Myocyte (in vitro differentiated cells): Measurements from ENCODE around the gene DNM3. TPM values are rescaled to one million over a fixed set of nuclear protein-coding genes. Genes with fewer than 3 reads are reported as not detected.

ENCODE experiments used
- DNase-seq: peaks from one replicate; pipeline ENCODE4 v3.0.0-alpha.2; 2012; ENCODE audit warnings: low read depth
- total RNA-seq: library from RNA; depleted of rRNA; stranded (reverse); fragments of >200 nt; gene quantifications from 2 replicates; pipeline ENCODE4 v1.2.3, GENCODE V29; 2014

Gene DNM3
- total RNA-seq, 1 donor from 2014 or later, result 0.62 TPM

DNA sequence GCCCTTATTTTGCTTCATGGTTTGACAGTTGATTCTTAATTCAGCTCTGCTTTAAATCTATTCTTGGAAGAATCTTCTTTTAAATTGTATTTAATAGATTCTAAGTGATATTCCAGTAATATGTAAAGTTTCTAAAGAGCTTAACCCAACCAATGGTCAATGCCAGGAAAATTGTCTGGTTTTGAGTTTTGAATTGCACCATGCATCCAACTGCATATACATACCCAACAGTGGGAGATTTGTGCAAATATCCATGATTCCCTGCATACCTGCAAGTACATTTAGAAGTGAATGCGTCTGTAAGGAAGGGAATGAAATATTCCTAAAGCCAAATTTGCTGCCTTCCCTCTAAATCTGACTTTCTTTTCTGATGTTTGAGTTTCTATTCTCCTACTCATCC is 543.4 kb downstream of the DNM3 start:
- DNase-seq, result no peak

DNA sequence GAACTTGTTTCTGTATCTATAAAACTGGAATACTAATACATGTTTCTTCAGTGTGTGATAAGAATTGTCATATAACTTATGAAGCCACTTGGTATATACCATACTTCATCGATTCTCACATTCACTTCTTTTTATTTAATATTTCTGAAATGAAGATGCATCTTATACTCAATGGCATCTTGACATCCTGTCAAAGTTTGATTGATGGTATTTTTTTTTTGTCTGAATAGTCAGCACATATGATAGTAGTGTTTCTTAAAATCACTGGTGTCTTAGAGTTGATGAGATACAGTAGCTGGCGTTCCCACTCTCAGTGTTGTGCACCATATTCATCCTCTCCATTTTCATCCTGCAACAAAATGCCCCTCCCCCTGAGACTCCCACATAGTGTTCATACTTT is 544.7 kb downstream of the DNM3 start:
- DNase-seq, result no peak

DNA sequence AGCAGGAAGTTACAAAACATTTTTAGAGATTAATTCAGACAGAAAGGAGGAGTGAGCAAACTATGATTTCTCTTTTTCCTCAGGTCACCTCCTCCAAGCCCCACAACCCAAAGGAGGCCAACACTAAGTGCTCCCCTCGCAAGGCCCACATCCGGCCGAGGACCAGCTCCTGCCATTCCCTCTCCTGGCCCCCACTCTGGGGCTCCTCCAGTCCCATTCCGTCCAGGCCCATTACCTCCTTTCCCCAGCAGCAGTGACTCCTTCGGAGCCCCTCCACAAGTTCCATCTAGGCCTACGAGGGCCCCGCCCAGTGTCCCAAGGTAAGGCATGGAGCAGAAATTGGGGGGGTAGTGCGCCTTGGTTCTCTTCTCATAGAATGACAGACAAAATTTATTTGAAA is 547.2 kb downstream of the DNM3 start:
- no peak for DNase-seq

DNA sequence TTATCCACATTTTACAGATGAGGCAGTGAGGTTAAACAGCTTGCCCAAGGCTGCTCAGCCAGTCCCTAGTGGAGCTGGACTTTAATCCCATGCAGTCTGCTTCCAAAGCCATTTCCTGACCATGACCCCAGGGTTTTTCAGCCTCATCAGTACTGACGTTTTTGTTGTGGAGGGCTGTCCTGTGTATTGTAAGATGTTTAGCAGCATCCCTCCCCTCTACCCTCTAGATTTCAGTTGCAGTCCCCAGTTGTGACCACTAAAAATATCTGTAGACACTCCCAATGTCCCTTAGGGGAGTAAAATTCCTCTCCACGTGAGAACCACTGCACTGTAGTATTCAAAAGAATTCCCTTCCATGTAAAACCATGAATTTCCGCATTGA is 549.0 kb downstream of the DNM3 start:
- DNase-seq, result no peak

DNA sequence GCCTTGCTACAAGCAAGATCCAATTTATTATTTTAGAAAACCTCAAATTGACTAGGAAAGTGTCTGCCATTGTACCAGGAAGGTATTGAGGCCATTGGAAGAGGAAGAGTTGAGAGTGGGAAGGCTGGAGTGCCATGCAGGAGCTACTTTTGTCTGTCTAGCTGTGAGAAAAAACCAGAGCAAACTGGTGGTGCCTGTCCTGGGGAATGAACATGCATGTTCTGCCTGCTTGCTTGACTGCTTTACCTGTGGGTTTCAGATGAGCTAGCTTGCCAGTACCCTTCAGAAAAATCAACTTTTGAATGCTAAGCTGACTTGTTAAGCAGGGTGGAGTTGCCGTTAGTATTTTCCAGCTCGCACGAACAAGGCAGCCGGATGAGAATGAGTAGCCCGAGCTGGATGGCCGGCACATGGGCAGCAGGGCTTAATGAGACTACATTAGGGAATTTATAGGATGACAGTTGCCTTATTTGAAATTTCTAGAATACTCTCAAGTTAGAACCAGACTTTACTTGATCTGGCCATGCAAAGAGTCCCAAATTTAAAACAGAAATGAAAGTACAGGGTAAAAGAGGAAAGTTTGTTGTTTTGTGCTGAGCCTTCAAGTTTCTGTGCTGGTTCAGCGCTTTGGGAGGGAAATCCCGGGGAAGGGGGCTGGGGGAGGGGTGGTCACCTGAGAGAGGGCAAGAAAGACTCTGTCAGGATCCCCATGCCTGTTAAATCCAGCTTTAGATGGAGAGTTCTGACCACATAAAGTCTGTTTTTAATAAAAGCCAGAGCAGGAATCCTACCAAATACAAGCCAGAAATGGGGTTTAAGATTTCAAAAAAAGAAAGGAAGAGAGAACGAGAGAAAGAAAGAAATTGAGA is 549.6 kb downstream of the DNM3 start:
- DNase-seq, result peak; percentile 38

DNA sequence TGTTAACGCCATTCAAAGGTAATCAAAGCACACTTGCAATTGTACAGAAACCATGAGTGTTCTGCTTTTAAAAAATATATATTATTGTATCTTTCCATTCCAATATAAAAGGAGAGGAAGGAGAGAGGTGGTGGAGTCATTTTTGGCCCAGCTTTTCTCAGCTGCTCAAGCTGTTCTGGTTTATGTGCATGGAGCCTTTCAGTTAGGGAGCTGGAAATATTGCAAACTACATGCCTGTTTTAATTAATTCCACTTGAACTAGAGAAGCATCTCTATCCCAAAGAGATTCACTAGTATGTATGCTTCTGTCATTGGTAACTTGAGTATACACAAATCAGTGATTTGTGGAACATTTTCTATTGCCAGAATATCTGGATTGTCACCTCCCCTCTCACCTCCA is 550.7 kb downstream of the DNM3 start:
- no peak for DNase-seq

DNA sequence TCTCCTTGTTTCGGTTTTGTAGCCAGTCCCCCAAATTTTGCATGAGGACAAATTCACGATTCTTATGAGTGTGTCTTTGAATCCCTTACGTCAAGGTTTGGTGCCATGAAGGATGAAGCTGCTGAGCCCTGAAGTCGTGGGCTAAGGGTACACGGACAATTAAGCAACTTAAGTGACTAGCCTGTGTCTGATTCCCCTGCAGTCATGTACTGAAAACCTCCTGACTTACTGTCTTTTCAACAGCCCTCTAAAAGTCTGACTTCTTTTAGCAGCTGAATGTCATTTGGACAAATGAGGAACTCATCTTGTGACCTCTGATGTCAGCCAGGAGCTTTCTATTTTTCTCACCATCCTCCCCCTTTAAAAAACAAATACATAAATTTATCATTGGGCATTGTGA is 552.1 kb downstream of the DNM3 start:
- peak; percentile 63 for DNase-seq

DNA sequence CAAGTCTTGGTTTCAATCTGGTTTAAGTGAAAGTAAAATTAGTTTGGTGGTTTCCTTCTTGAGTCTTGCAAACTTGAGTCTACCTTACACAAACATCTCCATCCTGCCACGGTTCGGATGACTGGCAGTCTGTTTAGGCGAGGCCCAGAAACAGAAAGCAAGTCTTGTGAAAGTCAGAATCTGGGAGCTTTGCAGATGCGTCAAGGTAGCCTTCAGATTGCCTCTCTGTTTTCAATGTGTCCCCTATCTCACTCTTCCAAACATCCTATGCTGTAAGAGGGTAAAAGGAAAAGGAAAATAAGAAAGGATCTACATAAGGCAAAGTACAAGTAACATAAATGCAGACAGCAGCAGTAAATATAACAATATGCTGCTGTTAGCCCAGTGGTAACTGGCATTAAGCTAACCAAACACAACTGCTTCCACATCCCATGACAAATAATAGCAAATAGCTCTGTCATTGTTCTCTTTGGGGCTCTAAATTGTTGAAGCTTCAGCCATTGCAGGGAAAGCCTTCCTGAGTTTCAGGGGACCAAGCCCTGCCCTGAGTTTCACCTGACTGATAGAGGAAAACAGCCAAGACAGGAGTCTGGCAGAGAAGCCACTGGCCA is 552.9 kb downstream of the DNM3 start:
- DNase-seq, result no peak

DNA sequence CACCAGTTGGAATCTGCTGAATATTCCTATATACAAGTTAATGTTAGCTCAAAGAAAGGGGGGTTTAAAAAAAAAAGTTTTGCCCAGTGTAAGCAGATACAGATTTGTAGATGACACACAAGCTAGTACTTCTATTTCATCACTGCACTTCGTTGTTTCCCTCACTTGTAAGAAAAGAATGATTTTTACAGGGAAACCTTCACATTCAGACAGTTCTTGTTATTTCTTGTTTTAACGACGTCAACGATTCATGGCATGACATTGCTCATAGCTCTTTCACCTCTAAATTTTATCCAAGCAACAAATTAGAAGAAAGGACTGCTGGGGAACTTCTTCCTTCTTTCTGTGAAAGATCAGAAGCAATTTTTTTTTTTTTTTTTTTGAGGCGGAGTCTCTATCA is 553.5 kb downstream of the DNM3 start:
- no peak for DNase-seq

DNA sequence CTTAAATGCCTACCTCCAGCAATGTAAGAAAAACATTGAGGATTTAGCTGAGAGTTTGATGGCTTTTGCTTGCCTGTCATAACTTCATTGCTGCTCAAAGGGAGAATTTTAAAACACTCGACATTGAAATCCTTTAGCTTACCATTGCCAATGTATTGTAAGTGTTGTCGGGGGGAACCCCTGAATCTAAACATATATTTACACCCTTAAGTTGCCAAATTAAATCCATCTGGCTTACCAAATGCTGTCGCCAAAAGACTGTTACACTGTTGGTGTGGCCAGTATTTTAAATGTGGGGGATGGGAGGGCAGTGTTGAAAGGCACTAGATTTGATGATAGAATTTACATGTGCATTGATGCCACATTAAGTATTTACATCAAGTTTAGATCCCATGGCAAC is 554.3 kb downstream of the DNM3 start:
- DNase-seq, result no peak

DNA sequence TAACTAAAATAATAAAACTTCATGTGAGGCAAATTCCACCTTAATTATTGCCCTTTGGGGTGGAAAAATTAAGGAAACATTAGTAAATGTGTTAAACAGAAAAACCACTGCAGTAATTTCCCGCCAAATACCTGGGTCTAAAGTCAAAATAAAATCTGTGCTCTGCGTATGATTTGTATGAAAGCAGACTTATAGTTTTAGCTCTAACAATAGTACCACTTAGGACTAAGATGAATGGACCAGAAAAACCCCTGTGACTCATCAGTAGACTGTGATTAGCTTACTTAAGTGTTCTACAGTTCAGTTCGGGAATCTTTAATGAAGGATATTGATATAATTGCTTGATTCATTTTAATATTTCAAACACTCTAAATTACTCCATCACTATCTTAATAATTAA is 555.9 kb downstream of the DNM3 start:
- DNase-seq, result no peak

DNA sequence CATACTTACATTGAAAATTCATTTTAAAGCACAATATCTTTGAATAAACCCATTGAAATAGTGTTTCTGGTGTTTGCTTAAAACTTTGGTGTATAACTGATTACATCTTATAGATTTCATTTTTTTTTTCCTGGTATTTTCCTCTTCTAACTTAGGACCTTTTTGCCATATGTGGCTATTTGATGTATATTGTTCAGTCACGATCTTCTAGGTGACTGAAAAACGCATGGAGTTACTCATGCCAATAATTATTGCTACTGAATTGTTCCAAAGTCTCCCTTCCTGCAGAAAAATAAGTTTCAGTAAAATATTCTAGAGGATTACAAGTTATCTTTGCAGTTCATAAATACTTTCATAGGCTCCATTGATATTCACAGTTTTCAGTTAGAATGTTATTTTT is 556.3 kb downstream of the DNM3 start:
- no peak for DNase-seq

DNA sequence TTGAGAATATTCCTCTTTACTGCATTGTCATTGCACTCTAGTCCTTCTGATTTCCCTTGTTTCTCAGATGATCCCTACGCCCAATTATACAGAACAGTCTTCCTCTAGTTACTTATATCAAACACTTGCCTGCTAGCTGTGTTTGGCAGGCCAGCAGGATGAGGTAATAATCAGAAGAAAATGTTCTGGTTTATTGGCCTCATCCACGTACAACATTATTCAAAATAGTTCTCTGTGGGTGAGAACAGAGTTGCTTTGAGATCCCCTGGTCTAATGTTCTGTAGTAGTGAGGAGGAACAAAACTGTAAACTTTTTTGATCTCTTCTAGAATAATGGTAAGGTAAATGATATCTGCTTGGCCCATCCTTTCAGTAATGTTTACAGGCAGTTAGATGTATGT is 556.9 kb downstream of the DNM3 start:
- DNase-seq, result no peak

DNA sequence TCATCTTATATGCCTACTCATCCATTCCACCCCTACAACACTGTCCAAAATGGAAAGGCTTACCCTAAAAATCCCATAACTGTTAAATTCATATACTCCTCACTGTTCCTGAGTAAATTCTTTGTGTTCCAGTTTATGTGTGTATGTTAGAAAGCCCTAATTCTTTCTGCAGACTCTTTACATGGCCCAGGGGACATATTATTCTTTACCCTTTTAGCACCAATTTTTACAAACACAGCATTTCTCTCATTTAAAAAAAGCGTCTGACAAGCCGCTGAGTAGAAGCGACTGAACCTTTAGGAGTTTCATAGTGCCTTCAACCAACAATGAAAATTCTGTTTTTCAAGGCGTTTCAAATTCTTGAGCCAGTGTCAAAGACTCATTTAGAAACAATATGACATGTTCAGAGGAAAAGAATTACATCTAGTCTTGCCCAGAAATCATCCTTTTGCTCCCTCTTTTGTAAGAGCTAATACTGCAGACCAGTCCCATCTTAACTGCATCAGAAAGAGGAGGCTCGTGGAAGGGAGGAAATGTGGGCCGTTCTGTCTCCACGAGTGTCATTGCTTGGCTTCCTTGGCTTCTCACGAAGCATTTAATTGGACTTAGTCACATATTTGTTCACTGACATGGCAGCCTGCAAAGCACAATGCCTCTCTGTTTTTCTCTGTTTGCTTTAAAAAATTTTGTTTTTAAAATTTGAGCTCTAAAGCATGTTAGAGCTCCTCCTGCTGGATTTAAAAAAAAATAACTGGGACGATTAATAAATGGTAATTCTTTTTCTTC is 557.9 kb downstream of the DNM3 start:
- peak; percentile 87 for DNase-seq

DNA sequence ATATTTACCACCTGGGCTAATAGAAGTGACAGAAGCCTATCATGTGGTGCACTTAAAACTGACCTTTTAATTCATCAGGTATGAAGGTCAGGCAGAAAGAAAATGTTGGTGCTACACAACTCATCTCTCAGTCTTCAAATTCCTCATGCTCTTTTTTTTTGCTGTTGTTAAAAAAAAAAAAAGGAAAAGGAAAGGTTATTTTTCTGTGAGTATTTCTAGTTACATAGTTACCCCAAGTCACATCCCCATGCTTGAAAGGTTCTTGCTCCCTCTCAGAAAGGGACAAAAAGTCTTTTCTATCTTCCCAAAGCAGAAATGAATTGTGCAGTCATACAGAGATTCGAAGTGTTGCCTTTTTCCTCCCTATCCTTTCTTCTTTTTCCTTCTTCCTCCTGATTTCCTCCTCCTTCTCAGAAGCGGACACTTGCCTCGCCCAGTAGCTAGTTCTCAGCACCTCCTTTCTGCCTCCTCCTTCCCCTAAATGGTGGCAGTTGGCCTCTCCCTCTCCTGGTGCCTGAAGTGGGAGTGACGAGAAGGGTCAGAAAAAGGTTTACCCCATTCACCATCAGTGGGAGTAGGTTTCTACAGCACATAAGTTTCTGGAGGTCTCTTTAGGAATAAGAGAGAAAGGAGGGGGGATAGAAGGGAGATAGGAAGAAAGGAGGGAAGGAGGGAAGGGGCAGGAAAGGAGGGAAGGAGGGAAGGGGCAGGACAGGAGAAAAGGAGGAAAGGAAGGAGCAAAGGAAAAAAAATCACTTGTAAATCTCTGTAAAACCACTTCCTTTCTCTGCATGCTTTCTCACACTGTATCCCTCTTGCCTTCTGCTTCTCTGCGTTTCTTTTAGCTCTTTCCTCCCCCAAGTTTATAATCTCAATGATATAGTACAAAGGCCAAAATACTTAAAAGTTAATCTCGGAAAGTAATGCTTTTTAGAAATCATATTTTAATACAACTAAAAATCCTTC is 558.7 kb downstream of the DNM3 start:
- DNase-seq, result no peak

DNA sequence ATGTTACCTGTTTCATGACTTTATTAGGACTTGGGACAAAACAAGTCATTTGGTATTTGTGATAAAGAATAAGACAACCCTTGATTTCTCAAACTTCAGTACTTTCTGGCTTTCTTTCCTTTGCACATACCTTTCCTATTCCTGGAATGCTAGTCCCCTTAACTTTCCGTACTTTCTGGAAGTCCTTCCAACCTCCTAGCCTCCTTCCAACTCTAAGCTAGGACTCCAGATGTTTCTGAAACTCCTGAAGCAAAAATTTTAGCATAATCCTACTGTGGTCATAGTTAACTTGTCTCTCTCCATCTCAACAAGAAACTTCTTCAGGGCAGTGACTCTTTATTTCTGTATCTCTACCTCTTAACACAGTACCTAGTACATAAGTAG is 559.4 kb downstream of the DNM3 start:
- DNase-seq, result no peak

DNA sequence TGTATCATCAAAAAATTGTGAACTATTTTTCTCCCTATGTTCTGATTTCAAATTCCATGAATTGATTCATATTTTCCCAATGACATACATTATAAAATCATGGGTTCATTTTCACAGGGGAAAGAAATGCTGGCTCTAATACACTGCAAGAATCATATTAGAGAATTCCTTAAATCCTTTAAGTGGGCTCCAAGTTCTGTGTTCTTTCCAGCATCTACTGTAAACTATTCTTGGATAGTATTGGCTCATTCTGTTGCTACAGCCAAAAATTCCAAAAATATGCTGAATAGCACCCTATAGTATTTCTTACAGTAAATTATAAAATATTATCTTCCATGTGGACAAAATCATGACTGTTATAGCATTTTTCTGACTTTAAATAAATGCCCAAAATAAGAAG is 560.2 kb downstream of the DNM3 start:
- no peak for DNase-seq

DNA sequence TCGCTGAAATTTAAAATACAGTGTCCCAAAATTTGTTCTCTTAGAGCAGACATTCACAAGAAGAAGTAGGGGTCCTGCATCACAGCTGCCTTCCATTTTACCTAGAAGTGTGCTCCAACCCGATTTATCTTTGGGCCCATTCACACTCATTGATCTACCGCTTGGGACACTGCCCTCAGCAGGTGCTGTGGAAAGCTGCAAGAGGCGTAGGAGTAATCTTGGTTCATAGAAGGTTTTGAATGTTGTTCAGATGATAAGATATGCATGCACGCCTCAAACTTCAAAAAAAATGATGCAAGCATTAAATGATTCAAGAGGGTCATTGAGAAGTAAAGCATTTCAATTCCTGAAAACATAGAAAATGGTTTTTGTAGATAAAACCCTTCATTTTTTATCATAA is 560.6 kb downstream of the DNM3 start:
- no peak for DNase-seq

DNA sequence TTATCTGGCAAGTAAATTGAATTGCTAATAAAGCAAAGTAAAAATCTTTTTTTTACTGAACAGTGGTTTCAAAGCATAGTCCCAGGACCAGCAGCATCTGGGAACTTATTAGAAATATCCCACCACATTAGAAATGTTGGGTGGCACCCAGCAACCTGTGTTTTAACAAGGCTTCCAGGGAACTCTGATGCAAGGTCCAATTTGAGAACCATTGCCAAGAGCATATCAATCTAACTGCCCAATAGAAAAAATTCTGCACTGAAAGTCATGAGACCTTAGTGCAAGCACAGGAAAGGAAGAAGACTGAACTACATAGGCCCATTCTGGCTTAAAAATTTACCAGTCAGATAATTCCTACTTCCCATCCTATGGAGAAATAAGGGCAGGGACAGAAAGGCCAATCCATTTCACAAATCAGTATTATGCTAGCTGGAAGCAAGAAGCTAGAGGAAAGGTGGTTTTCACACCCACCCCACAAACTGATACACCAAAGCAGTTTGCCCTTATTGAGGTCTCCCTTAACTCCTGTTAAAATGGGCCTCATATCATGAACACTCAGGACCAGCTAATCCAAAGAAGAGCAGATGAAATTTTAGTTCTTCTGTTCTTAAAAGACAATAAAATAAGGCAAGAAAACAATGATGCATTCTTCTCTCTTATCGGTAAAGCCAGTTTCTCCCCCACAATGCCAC is 561.7 kb downstream of the DNM3 start:
- no peak for DNase-seq

DNA sequence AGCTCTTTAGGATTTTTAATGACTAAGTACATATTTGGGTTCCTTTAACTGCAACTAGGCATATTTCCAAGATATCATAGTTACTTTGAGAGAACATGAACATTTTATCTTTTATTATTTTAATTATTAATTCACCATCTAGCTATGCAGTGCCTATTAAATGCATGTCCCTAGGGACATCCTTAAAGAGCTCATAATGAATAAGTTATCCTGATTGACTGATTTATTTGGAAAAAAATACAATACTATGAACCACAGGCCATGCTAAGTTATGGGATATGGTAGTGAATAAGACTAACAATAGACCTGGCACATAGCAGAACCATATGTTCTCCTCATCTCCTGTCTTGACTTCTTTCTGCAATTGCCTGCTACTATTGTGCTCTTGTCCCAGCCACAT is 562.8 kb downstream of the DNM3 start:
- DNase-seq, result no peak

DNA sequence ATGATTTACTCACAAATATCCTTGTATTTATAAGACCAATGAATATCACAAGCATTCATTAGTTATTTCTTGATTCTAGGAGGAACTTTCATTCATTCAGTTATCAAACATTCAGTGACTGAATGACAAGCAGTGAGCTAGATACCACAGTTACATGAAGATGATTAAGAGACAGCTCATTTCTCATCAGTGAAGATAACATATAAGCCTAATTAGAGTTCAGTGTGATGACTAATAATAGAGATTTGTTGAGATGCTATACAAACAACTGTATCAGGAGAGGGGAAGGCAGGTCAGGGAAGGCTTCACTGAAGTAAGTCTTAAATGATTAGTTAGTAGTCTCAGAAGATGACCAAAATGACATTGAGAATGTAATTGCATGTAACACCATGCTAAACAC is 564.6 kb downstream of the DNM3 start:
- DNase-seq, result no peak
